ENCODE results near the gene ACAD8.

Gene ACAD8

DNA sequence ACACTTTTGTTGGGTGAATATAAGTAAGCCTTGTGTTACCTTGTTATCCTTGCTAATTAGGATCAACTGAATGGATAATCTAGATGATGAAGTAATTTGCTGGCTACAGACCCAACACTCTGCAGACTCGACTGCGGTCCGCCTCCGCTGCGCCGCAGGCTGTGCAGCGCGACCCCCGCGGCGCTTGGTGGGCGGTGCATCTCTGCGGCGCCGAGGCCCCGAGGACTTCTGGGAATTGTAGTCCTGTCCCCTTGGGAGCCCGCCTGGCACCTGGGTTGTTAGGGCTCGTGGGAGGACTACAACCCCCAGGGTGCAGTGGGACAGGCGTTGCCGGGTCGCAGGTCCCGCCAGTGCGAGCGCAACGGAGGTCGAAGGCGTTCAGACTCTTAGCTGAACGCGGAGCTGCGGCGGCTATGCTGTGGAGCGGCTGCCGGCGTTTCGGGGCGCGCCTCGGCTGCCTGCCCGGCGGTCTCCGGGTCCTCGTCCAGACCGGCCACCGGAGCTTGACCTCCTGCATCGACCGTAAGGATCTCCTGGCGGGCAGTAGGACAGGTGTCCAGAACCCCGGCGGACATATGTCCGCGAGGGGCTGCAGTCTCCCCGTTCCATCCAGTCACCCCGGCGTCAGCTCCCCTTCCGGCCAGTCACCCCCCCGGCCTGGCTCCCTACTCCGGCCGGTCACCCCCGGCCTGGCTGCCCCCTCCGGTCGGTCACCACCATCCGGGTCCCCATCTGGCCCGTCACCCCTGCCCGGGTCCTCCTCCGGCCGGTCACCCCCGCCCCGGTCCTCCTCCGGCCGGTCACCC, at the start of gene ACAD8, which contains the start of gene THYN1:
TSS of gene ACAD8 (plus strand) at position 381 of the 806 bp plus-strand sequence. CDS start at position 414, 33 bp downstream.
TSS of gene THYN1 (minus strand) at position 165 of the 806 bp plus-strand sequence. CDS start 470 bp downstream, outside the sequence.
- DNase-seq (ENCODE audit: low spot score), result peak; percentile 97

DNA sequence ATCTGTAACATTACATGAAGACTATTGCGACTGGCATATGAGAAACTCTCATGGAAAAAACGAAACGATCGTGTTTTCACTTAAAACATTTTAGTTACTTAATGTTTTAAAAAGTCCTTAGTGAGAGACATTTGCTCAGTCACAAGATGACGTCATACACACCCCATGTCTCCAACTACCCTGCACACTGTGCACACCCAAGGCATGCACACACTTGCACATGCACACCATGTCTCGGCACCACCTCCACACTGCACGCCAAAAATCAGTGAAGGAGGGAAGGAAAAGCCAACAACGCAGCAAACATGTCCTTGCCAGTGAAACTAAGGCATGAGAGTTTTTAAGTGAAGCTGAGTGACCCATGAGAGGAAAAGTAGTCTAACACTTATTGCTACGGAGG, 47.6 kb upstream of the ACAD8 start:
- no peak for DNase-seq (ENCODE audit: low spot score)

DNA sequence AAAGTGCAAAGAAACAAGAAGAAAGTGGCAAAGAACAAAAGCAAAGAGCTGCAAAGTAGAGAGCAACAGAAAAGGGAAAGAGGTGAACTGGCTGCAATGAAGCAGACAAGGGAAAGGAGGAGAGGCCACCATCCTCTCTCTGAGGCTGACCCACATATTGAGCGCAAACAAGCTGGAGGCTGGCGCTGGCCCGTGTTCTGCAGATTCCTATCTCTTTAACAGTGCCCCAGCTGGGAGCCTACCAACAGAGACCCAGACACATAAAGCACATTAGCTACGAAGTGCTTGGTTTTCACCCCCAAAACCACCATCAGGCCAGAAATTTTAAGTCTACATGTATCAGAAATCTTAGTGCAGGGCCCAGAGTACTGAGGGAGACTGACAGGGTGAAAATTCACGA, 47.2 kb upstream of the ACAD8 start:
- no peak for DNase-seq (ENCODE audit: low spot score)

DNA sequence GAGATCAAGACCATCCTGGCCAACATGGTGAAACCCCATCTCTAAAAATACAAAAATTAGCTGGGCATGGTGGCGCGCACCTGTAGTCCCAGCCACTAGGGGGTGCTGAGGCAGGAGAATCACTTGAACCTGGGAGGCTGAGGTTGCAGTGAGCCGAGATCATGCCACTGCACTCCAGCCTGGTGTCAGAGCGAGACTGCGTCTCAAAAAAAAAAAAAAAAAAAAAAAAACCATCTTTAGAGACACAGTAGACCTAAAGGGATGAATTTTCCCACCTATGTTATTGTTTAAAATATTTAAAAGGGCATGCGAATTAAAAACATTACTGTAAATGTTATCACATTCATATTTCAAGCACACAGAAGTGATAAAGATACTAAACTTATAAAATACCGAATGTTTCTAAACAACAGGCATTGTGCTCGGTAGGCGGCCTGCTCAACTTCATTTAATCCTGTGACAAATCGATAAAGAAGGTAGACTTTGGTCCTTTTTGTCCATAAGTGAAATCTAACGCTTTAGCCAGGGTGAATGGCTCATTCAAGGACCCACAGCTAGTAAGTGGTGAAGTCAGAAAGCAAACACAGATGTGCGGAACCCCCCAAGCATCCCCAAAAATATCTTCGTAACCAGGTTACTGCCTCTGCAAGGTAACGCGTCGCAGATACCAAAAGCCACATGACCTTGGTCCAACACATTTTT, 45.7 kb upstream of the ACAD8 start:
- DNase-seq (ENCODE audit: low spot score), result no peak

DNA sequence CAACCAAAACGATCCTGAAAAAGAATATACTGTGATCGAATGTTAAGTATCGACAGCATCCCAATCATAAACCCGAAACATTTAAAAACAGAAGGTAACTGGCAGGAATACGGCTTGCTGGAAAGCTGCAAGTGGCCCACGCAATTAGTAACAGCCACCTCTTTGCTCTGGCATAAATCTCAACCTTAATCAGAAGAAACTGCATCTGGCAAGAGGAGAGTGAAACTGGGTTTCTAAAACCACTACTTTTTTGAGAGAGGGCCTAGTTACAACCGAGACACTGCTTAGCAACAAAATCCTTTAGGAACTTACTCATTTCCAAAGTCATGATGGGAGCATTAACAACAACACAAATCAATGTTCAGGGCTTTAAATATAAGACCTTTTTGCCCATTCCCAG, 37.5 kb upstream of the ACAD8 start:
- no peak for DNase-seq (ENCODE audit: low spot score)

DNA sequence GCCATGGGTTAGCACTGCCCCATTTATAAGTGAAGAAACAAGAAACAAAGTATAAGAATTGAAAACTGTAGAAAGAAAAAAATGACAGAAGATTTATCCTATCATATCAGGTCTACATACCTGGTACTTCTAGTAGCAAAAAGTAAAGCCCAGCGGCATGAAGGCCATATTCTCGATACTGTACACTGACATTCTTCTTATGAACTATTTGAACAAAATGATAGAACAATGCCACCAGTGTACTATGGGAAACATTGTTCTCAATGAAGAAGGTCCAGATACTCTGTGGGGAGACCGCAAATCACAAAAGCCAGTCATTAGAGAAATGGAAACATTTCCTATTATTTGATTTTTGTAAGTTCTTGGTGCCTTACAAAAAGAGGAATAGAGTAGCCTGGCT, 36.6 kb upstream of the ACAD8 start:
- no peak for DNase-seq (ENCODE audit: low spot score)

DNA sequence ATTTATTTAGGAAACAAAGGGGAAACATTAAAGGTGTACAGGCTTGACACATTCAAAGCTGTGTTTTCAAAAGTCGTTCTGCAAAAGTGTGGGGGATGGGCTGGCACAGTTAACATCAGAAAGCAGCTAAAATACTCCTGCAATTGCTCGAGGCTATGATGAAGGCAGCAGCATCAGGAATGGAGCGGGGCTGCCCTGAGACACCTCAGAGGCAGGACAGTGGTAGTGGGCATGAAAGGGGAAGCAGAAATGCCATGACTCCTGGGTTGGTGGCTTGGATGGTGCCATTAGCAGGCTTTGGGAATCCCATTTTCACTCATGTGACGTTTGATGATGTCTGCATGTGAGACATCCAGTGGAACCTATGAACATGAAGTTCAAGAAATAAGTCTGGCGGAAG, 30.2 kb upstream of the ACAD8 start:
- no peak for DNase-seq (ENCODE audit: low spot score)

DNA sequence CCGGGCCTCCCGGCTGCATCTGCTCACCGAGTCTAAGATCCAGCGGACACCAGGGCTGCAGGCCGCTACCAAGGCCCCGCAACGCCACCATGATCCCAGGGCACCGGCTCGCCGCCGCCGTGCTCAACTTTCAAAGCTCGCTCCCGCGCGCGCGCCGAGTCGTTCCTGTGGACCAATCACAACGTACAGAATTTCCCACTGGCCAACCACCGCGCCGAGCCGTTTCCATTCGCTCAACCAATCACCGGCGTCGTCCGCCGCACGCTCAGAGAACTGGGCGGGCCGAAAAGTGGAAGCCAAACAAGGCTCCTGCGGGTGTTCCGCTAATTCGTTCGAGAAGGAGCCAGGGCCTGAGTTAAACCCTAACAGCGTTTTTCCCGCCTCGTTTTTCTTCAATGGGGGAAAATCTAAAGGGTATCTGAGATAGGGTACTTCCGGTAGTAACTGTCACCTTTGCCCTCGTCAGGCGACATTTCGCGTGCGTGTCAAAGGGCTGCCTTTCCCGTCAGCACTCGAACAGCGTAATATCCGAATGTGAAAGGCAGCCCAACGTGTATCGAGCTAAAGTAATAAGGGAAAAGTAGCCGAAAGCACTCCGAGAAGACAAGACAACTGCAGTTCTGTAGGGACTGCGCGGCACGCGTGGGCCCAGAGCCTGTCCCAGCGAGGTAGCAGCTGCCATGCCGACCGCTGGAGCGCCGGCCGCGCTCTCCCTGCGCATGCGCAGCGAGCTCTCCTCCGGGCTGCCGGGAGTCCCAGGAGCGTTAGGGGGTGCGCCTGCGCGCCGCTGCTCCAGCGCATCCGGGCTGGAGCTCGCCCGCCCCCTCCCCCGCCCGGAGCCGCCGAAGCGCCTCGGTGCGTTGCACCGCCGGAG, 29.3 kb upstream of the ACAD8 start, which contains the start of the genes NCAPD3 and VPS26B:
TSS of gene NCAPD3 (minus strand) at position 132 of the 874 bp plus-strand sequence. CDS start at position 91, 41 bp downstream.
TSS of gene VPS26B (plus strand) at position 836 of the 874 bp plus-strand sequence. CDS start 452 bp downstream, outside the sequence.
- peak; percentile 96 for DNase-seq (ENCODE audit: low spot score)

DNA sequence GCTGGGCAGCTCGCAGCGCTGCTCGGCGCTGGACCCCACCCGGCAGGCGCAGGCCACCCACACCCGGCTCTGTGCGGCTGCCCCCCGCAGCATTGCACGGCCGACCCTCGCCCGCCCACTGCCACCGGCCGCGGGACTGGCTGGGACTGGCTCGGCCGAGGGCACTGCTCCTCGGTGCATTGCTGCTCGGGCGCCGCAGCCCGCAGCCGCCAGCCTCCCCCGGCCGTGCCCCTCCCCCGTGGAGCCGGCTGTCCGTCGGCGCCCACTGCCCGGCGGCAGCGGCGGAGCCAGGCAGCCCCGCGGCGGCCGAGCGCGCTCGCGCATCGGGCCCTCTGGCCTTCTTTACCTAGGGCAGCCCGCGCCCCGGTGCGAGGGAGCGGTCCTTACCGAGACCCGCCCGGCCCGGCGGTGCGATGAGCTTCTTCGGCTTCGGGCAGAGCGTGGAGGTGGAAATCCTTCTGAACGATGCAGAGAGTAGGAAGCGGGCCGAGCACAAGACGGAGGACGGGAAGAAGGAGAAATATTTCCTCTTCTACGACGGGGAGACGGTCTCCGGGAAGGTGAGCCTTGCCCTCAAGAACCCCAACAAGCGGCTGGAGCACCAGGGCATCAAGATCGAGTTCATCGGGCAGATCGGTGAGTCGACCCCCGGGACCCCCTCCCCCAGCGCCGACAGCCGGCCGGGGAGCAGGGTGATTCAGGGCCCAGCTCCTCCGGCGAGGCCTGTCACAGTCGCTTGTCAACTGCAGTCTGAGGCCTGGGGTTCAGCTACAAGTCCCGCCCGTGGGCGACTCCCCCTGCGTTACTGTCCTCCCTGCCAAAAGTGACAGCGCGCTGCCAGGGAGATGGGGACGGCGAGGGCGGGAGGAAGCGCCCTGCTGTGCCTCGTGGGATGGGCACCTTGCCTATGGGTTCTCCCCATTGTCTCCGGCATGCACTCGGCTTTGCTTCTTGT, 28.4 kb upstream of the ACAD8 start:
- DNase-seq (ENCODE audit: low spot score), result peak; percentile 74

DNA sequence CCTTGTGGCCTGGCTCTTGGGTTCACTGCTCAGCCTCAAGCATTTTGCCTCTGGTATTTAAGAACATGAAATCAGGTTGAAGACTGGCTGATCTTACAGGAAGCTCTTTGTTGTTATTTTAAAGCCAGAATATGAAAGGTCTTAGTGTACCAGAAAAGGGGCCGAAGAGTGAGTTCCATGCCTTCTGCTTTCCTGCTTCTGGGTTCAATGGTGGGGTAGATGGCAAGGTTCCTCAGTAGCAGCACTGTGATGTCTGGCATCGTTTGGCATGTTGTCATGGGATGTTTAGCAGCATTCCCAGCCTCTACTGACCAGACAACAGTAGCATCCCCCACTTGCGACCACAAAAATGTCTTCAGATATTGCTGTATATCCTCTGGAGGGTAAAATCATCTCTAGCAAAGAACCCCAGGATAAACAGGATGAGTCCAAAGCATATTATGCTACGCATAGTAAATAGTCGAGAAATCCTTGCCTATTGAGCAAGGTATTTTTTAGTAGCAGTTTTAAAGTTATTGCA, 26.5 kb upstream of the ACAD8 start:
- no peak for DNase-seq (ENCODE audit: low spot score)

DNA sequence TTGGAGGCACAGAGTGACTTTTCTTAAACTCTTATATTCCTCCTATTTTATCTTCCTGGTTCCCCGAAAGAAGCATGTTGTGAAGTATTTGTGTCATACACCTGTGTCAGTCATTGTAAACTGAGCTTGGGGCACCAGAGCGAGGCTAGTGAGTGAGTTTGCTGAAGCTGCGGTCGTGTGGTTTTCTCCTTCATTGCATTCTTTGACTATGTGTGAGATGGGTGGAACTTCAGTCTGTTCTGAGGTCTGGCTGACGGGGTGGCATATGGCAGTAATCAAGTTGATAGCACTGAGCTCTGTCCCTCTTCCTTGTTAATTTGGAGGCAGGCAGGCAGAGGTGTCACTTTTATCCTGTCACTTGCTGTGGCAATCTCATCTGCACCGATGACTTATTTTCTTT, 24.7 kb upstream of the ACAD8 start:
- no peak for DNase-seq (ENCODE audit: low spot score)

DNA sequence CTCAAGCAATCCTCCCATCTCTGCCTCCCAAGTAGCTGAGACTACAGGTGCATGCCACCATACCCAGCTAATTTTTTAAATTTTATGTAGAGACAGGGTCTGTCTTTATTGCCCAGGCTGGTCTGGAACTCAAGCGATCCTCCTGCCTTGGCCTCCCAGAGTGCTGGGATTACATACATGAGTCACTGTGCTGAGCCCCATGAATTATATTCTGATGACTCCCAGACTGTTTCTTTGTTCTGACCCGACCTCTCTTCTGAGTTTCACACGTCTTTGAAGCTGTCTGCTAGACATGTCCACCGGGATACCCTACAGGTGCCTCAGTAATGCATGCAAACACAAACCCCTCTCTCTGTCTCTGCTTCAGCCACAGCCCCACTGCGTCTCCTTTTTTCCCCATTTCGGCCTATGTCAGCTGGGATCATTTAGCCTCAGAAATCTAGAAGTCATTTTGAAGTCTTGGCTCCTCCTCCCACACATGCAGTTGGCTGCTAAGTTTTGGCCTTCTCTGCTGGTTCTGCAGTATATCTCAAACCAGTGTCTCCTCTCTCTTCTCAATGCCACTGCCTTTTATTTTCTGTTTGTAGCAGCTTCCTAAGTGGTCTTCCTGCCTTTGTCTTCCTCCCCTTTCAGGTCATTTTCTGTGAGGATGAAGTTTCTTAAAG, 24.1 kb upstream of the ACAD8 start:
- no peak for DNase-seq (ENCODE audit: low spot score)

DNA sequence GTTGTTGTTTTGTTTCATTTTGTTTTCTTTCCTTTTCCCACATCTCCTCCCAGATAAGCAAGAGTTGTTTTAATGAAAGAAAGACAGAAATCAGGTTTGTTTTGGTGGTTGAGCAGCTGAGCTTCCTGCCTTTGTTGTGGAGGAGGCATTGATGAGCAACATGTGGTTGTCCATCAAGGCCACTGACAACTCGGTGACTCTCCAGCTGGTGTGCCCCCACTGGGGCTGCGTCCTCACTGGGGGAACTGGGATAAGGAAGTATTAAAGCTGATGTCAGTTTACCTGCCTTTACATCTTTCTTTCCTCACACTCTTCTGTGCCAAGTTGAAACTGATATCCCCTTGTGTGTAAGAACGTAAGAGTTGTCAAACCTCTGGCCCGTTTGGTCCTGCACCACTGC, 23.0 kb upstream of the ACAD8 start:
- DNase-seq (ENCODE audit: low spot score), result no peak

DNA sequence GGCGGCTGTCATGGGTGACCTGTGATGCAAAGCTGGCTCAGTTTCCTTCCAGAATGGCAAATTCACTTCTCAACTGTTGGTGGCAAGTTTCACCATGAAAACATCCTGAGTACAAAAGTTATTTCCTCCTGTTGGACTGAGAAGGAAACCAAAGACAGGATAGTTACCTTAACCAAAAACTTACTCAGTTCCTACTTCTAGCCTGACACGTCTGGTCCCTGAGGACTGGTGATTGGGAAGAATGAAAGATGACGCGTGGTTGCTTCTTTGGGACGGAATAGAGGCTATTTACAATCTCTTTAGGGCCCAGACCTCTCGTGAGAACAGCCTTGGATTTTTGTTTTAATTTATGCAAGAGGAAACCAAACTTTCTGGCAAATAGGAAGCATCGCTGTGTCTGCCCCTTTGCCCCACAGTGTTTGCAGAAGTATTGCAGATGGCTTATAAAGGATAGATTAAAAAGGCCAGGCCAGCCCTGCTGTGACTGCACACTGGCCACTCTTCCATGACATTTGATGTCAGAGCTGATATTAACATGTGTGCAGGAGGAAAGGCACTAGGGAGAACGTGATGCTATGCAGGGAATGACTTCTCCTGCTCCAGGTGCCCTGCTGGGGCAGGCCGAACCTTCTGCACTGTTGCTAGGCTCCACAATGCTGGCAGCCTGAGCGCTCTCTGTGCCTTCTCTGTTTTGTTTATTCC, 21.3 kb upstream of the ACAD8 start:
- DNase-seq (ENCODE audit: low spot score), result no peak

DNA sequence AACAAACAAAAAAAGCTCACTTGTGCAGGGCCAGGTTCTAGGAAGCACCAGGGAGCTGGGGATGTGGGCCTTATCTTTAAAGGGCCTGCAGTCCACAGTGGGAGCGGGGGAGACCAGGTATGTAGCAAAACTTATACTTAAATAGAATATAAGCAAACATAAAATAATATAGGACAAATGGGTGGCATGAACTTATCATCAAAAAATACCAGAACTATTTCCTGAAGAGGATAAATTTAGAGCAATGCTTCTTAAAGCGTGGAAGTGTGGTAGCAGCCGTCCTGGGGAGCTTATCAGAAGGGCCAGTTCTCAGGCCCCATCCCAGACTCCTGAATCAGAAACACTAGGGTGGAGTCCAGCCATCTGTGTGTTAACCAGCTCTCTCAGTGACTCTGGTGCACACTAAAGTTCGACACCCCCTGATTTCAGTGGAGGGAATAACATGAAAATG, 19.6 kb upstream of the ACAD8 start:
- no peak for DNase-seq (ENCODE audit: low spot score)

DNA sequence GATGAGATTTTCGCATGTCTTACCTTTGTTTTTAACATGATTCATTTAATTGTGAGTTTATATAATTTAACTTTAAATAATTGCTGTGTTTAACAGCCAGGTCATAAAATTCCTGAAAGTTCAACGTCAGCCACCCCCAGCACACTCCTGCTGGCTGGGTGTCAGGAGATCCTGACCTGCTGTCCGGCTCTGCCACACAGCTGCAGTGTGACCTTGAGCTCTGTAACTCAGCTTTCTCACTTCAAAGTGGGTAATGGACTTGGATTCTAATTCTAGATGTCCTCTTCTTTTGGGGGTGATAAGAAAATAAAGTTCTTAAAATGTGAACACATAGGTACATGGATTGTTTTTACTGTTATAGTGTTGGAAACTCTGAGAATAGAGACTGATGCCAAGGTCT, 18.0 kb upstream of the ACAD8 start:
- no peak for DNase-seq (ENCODE audit: low spot score)

DNA sequence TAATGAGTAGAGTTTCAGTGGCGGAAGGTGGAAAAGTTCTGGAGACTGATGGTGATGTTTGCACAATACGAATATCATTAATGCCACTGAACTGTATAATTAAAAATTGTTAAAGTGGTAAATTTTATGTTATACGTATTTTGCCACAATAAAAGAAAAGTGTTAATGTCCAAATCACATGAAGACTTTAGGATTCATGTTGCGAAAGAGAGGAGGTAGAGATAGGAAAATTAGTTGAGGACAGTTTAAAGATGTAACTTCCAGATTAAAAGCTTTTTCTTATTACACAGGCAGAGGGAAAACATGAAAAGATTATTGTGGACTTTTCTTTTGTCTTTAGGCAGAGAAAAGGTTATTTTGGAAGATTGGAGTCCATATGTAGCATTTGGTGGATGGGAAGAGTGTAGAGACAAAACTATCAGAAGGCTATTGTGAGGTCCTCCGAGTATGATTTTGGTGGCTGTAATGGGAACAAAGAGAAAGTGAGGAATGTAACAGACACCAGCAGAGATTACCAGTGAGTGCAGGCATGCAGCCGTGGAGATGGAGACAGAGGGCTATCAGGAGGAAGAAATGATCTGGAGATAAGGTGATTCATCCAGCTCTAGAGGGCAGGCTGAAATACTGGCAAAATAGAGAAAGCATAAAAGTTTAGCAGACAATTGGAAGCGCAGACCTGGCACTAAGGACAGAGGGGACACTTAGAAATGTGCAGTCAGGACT, 16.4 kb upstream of the ACAD8 start:
- DNase-seq (ENCODE audit: low spot score), result no peak

DNA sequence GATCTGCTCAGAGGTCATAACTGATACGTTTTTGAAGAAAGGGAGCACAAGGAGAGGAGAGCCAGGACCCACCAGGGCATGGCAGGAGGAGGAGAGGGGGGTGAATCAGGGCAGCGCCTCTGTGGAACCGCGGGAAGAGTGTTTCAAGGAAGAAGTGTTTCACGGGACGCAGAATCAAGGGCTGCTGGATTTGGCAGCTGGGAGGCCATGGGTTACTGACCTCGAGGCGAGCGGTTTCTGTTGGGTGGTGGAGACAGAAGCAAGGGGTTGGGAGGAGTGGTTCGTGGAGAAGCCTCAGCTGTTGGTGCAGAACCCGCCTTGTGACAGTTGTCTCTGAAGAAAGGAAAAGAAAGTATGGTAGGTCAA, 15.8 kb upstream of the ACAD8 start:
- no peak for DNase-seq (ENCODE audit: low spot score)

DNA sequence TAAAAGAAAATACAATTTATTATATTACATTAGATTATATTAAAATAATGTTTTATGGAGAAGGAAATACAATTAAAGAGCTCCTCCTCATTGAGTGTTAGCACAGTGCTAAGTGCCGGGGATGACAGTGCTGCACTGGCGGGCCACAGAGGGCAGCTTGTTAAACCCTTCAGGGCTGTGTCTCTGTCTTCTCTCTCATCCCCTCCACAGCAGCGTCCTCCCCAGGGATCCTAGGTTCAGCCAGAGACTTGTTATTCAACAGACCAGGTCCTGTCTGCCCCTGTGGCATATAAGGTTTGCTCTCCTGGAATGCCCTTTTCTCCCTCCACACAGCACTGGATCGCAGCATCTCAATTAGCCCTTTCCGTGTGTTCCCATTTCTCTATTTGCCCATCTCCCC, 14.4 kb upstream of the ACAD8 start:
- no peak for DNase-seq (ENCODE audit: low spot score)
